ENCODE results near the gene MMP17. TPM values are rescaled to one million over a fixed set of nuclear protein-coding genes. Genes with fewer than 3 reads are reported as not detected.

The MMP17 gene
- total RNA-seq, 6 donors from 2014 or later: 3.1 to 7.1 (median 5.9) TPM

DNA sequence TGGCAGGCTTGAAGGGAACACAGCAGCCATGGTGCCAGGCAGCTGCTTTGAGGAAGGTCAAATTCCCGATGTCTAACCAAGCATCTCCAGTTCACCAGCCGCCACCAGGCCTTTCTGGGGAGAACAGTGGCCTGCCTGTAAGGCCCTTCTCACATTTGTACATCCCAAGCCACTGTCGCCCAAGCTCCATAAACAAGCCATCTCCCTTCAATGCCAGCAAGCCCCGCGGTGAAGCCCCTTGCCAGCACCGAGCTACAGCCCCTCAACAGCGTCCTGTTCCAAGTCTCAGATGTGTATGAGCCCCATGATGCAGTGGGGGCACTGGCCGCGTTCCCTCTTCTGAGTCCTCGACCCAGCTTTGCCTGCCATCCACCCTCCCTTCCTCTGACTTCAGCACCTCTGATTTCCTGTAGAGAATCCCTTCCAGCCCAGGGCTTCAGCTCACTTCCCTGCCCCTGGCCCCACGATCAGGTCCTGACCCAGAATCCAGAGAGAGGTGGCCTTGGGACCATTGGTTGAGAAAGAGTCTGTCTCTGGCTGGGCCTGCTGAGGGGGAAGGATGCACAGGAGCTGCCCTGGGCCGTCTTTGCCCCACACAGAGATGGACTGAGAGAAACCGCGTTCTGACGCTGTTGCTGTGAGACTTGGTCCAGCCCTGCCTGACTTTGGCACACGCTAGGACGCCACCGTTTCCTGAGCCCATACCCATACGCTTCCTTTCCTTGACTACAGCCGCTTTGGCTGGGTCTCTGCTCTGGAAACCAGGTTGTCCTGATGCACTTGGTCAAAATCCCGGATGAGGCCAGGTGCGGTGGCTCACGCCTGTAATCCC, 1.9 kb upstream of the MMP17 start:
- Histone ChIP-seq H3K27me3 (peaks cover 2 to 37% (median 25%) of the 10 kb centered on the region in 4 donors), H3K9me3 (no peaks in the 10 kb centered on the region), H3K4me1 (peaks cover 34 to 40% (median 36%) of the 10 kb centered on the region in 4 donors), H3K27ac (no peak overlapping the region), H3K36me3 (no peaks in the 10 kb centered on the region), H3K4me3 (no peak overlapping the region)
- no peak for DNase-seq
- TF ChIP-seq POLR2AphosphoS5 (IDR thresholded peaks at IDR 0.05) (no peak), POLR2A (IDR thresholded peaks at IDR 0.05) (no peak), EP300 (IDR thresholded peaks at IDR 0.05) (no peak)
- TF ChIP-seq, protein P1, sequence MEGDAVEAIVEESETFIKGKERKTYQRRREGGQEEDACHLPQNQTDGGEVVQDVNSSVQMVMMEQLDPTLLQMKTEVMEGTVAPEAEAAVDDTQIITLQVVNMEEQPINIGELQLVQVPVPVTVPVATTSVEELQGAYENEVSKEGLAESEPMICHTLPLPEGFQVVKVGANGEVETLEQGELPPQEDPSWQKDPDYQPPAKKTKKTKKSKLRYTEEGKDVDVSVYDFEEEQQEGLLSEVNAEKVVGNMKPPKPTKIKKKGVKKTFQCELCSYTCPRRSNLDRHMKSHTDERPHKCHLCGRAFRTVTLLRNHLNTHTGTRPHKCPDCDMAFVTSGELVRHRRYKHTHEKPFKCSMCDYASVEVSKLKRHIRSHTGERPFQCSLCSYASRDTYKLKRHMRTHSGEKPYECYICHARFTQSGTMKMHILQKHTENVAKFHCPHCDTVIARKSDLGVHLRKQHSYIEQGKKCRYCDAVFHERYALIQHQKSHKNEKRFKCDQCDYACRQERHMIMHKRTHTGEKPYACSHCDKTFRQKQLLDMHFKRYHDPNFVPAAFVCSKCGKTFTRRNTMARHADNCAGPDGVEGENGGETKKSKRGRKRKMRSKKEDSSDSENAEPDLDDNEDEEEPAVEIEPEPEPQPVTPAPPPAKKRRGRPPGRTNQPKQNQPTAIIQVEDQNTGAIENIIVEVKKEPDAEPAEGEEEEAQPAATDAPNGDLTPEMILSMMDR (IDR thresholded peaks at IDR 0.05): no peak
- 68 to 78% methylated on average over 22 of the region's 23 CpGs for WGBS, 2 donors
- no peak for ATAC-seq (ENCODE audit: low FRiP score in 2 of 2)

DNA sequence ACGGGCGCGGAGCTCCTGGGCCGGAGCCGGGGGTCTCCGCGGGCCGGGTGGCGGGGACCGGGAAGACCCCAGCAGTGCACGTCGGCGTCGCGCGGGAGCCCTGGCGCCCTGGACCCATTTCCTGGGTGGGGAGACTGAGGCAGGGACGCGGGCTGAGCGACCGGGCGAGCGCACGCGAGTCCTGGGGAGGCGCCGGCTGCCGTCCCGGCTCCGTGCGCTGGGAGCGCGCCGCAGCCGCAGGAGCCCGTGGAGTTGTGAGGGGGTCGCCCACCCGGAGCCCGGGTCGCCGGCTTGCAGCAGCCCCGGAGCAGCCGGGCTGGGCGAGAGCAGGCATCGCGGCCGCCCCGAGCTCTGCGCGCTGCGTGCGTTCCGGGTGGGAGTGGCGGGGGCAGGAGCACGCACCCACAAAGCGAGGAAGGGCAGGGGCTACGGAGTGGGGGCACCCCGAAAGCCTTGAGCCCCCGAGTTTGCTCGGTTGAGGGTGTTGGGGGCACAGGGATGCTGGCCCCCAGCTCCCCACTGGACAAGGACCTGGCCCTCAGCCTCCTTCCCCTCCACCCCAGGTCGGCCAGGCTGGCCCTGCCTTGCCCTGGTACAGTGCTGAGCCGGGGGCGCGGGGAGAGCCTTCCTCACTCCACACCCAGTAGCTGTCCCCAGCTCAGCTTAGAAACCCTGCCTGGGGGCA, 620 bp downstream of the MMP17 start:
- Histone ChIP-seq H3K4me3 (peak overlapping the region; percentile 1 to 53 (median 48)), H3K27me3 (peaks cover 2 to 46% (median 28%) of the 10 kb centered on the region in 4 donors), H3K4me1 (peaks cover 34 to 51% (median 37%) of the 10 kb centered on the region in 4 donors), H3K9me3 (no peaks in the 10 kb centered on the region), H3K36me3 (no peaks in the 10 kb centered on the region), H3K27ac (peak overlapping the region in 1 of 4 donors; percentile 9)
- peak in 1 of 2 donors; percentile 23 for ATAC-seq (ENCODE audit: low FRiP score in 2 of 2)
- DNase-seq: peak in 1 of 2 donors; percentile 86
- WGBS, 2 donors: 1% methylated on average over 24 of the region's 64 CpGs; no CpG with 5 or more reads in 1 of the 2 donors
- no peak for TF ChIP-seq POLR2AphosphoS5 (IDR thresholded peaks at IDR 0.05)
- no peak for TF ChIP-seq POLR2A (IDR thresholded peaks at IDR 0.05)
- TF ChIP-seq EP300 (IDR thresholded peaks at IDR 0.05): no peak
- TF ChIP-seq, protein P1 (IDR thresholded peaks at IDR 0.05): no peak

DNA sequence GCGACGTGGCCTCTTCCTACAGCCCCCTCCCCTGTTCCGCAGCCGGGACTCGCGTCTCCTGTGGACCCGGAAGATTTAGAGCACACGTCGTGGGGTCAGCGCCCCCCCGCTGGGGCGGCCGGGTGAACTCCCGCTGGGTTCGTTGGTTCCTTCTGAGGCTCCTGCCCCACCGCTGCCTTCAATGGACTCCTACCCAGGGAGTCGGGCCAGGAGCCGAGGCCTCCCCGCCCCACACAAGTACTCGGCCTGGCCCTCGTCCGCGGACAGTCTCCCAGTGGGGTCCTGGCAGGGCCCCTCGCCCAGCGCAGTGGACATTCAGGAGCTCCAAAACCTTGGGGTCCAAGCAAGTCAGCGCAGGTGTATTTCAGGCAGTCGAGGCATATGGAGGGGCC, 1.2 kb downstream of the MMP17 start:
- Histone ChIP-seq H3K27me3 (peaks cover 2 to 52% (median 28%) of the 10 kb centered on the region in 4 donors), H3K4me1 (peaks cover 34 to 51% (median 37%) of the 10 kb centered on the region in 4 donors), H3K4me3 (peak overlapping the region in 3 of 4 donors; percentile 44 to 53 (median 51)), H3K27ac (peak overlapping the region in 1 of 4 donors; percentile 9), H3K9me3 (no peaks in the 10 kb centered on the region), H3K36me3 (no peaks in the 10 kb centered on the region)
- DNase-seq (peak in 1 of 2 donors; percentile 84), ATAC-seq (ENCODE audit: low FRiP score in 2 of 2) (peak in 1 of 2 donors; percentile 38)
- WGBS, 2 donors: 8% methylated on average over 5 to 26 of the region's 27 CpGs
- TF ChIP-seq, protein P1 (IDR thresholded peaks at IDR 0.05): no peak
- TF ChIP-seq POLR2A (IDR thresholded peaks at IDR 0.05): no peak
- TF ChIP-seq POLR2AphosphoS5 (IDR thresholded peaks at IDR 0.05): no peak
- TF ChIP-seq EP300 (IDR thresholded peaks at IDR 0.05): no peak

DNA sequence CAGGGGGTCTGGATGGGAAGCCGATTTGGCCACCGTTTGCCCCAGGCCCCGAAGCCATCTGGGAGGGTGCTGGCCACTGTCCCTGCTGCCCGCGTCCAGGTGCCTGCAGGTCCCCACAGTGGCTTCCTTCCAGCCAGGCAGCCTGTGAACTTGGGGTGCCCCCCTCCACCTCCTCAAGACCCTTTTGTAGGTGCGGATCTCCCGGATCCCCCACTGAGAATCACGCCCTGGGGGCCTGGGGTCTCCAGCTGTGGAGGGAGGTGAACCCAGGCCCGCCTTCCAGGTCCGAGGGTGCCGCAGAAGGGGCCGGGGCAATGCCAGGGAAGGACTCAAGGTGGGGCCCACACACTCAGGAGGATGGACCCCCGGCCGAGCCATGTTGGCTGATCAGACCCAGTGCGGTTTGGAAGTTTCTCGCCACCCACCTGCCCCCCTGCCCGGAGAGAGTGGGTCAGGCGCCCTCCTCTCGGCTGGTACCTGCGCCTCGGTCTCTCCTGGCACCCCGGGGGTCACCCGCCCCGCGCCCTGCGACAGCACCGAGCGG, 1.7 kb downstream of the MMP17 start:
- WGBS, 2 donors: 7% methylated on average over 6 of the region's 28 CpGs; no CpG with 5 or more reads in 1 of the 2 donors
- TF ChIP-seq EP300 (IDR thresholded peaks at IDR 0.05): no peak
- no peak for TF ChIP-seq POLR2A (IDR thresholded peaks at IDR 0.05)
- TF ChIP-seq, protein P1 (IDR thresholded peaks at IDR 0.05): no peak
- Histone ChIP-seq H3K4me3 (peak overlapping the region; percentile 16 to 53 (median 48)), H3K36me3 (no peaks in the 10 kb centered on the region), H3K27ac (peak overlapping the region in 2 of 4 donors; percentile 24 to 55), H3K9me3 (no peaks in the 10 kb centered on the region), H3K4me1 (peaks cover 34 to 51% (median 37%) of the 10 kb centered on the region in 4 donors), H3K27me3 (peaks cover 2 to 53% (median 28%) of the 10 kb centered on the region in 4 donors)
- DNase-seq (peak in 1 of 2 donors; percentile 80), ATAC-seq (ENCODE audit: low FRiP score in 2 of 2) (peak in 1 of 2 donors; percentile 4)
